ENCODE measurements around the gene NPEPPS.
"Not testable (repeated sequence)": the region's sequence is repeated elsewhere in the genome, so short reads cannot be mapped to it uniquely, and the experiment has no call there.

The NPEPPS gene

GRCh38 chr17:47530557-47531232, at the start of gene NPEPPS:
Gene NPEPPS (plus strand): TSS chr17:47531108. CDS start chr17:47531301, 193 bp downstream.
- peak; percentile 62 to 75 (median 72) for DNase-seq (ENCODE audit: low read depth in 3 of 3)

GRCh38 chr17:47491841-47492212, 39.1 kb upstream of the NPEPPS start:
- not testable (repeated sequence) for DNase-seq (ENCODE audit: low read depth in 3 of 3)

- not testable (repeated sequence) for DNase-seq (ENCODE audit: low read depth in 3 of 3)
Observed at GRCh38 chr17:47499074-47499473, 31.8 kb upstream of the NPEPPS start.

GRCh38 chr17:47499494-47499893, 31.4 kb upstream of the NPEPPS start:
- DNase-seq (ENCODE audit: low read depth in 3 of 3) = not testable (repeated sequence)

- DNase-seq (ENCODE audit: low read depth in 3 of 3) = not testable (repeated sequence)
Observed at GRCh38 chr17:47500620-47501019, 30.3 kb upstream of the NPEPPS start.

- DNase-seq (ENCODE audit: low read depth in 3 of 3) = peak in 2 of 3 donors; percentile 9 to 12
Observed at GRCh38 chr17:47502122-47502731, 28.7 kb upstream of the NPEPPS start.

- DNase-seq (ENCODE audit: low read depth in 3 of 3) = not testable (repeated sequence)
Observed at GRCh38 chr17:47502776-47503455, 28.0 kb upstream of the NPEPPS start.

- not testable (repeated sequence) for DNase-seq (ENCODE audit: low read depth in 3 of 3)
Observed at GRCh38 chr17:47511701-47512146, 19.2 kb upstream of the NPEPPS start.

- not testable (repeated sequence) for DNase-seq (ENCODE audit: low read depth in 3 of 3)
Observed at GRCh38 chr17:47513301-47513700, 17.6 kb upstream of the NPEPPS start.

GRCh38 chr17:47518880-47519279, 12.0 kb upstream of the NPEPPS start:
- DNase-seq (ENCODE audit: low read depth in 3 of 3) = not testable (repeated sequence)

GRCh38 chr17:47519365-47519764, 11.5 kb upstream of the NPEPPS start:
- not testable (repeated sequence) for DNase-seq (ENCODE audit: low read depth in 3 of 3)

GRCh38 chr17:47520279-47520678, 10.6 kb upstream of the NPEPPS start:
- DNase-seq (ENCODE audit: low read depth in 3 of 3) = not testable (repeated sequence)

- DNase-seq (ENCODE audit: low read depth in 3 of 3) = not testable (repeated sequence)
Observed at GRCh38 chr17:47521434-47521833, 9.5 kb upstream of the NPEPPS start.

GRCh38 chr17:47522341-47522740, 8.6 kb upstream of the NPEPPS start:
- DNase-seq (ENCODE audit: low read depth in 3 of 3) = not testable (repeated sequence)

GRCh38 chr17:47531233-47531820, 419 bp downstream of the NPEPPS start:
- peak in 1 of 3 donors; percentile 13 for DNase-seq (ENCODE audit: low read depth in 3 of 3)

- not testable (repeated sequence) for DNase-seq (ENCODE audit: low read depth in 3 of 3)
Observed at GRCh38 chr17:47539085-47539484, 8.2 kb downstream of the NPEPPS start.

- not testable (repeated sequence) for DNase-seq (ENCODE audit: low read depth in 3 of 3)
Observed at GRCh38 chr17:47541676-47542075, 10.8 kb downstream of the NPEPPS start.

GRCh38 chr17:47544327-47544726, 13.4 kb downstream of the NPEPPS start:
- not testable (repeated sequence) for DNase-seq (ENCODE audit: low read depth in 3 of 3)

- DNase-seq (ENCODE audit: low read depth in 3 of 3) = not testable (repeated sequence)
Observed at GRCh38 chr17:47554733-47555132, 23.8 kb downstream of the NPEPPS start.

GRCh38 chr17:47556108-47556507, 25.2 kb downstream of the NPEPPS start:
- not testable (repeated sequence) for DNase-seq (ENCODE audit: low read depth in 3 of 3)

GRCh38 chr17:47560517-47561043, 29.7 kb downstream of the NPEPPS start:
- not testable (repeated sequence) for DNase-seq (ENCODE audit: low read depth in 3 of 3)
